GM19397 (cell line): ENCODE measurements around the gene PSIP1.
"Not testable (repeated sequence)": the region's sequence is repeated elsewhere in the genome, so short reads cannot be mapped to it uniquely, and the experiment has no call there.

Experiments
- ATAC-seq: cut with Tn5 transposase; IDR thresholded peaks from one replicate; pipeline ENCODE4 v1.9.1; 2021; ENCODE audit warnings: mild to moderate bottlenecking, moderate library complexity; ENCODE audit not compliant: unreplicated experiment

The PSIP1 gene

GRCh38 chr9:15438891-15439290, 71.9 kb downstream of the PSIP1 start:
- no peak for ATAC-seq

GRCh38 chr9:15433661-15434060, 77.1 kb downstream of the PSIP1 start:
- ATAC-seq: no peak

GRCh38 chr9:15433191-15433590, 77.6 kb downstream of the PSIP1 start:
- no peak for ATAC-seq

- no peak for ATAC-seq
Observed at GRCh38 chr9:15430920-15431844, 79.6 kb downstream of the PSIP1 start.

- not testable (repeated sequence) for ATAC-seq
Observed at GRCh38 chr9:15427702-15428101, 83.1 kb downstream of the PSIP1 start.

GRCh38 chr9:15426019-15426418, 84.8 kb downstream of the PSIP1 start:
- no peak for ATAC-seq

- no peak for ATAC-seq
Observed at GRCh38 chr9:15423231-15423985, 87.4 kb downstream of the PSIP1 start.

GRCh38 chr9:15422372-15423230, 88.2 kb downstream of the PSIP1 start, which contains the start of gene SNAPC3:
Gene SNAPC3 (plus strand): TSS chr9:15422876. CDS start chr9:15422880, 4 bp downstream.
- peak; percentile 97 for ATAC-seq

- no peak for ATAC-seq
Observed at GRCh38 chr9:15421990-15422371, 88.8 kb downstream of the PSIP1 start.

GRCh38 chr9:15421532-15421931, 89.2 kb downstream of the PSIP1 start:
- no peak for ATAC-seq

GRCh38 chr9:15420796-15421195, 90.0 kb downstream of the PSIP1 start:
- no peak for ATAC-seq

GRCh38 chr9:15417626-15418025, 93.1 kb downstream of the PSIP1 start:
- ATAC-seq: no peak

GRCh38 chr9:15416880-15417279, 93.9 kb downstream of the PSIP1 start:
- no peak for ATAC-seq
